Stimulated activated CD4-positive, alpha-beta T cell treated with anti-CD3 and anti-CD28 coated beads, TNF-alpha, amount 100 ng/mL, for 4 hours (primary cell): ENCODE measurements around the gene SLC25A47.
A peak's percentile ranks its signal among the peaks of the same experiment; 100 is the strongest.

Experiments
- DNase-seq, 3 experiments: peaks; one replicate each; pipeline ENCODE4 v3.0.0-alpha.2; 2020; ENCODE audit warnings: low read depth in 3 of 3

SLC25A47 gene

DNA sequence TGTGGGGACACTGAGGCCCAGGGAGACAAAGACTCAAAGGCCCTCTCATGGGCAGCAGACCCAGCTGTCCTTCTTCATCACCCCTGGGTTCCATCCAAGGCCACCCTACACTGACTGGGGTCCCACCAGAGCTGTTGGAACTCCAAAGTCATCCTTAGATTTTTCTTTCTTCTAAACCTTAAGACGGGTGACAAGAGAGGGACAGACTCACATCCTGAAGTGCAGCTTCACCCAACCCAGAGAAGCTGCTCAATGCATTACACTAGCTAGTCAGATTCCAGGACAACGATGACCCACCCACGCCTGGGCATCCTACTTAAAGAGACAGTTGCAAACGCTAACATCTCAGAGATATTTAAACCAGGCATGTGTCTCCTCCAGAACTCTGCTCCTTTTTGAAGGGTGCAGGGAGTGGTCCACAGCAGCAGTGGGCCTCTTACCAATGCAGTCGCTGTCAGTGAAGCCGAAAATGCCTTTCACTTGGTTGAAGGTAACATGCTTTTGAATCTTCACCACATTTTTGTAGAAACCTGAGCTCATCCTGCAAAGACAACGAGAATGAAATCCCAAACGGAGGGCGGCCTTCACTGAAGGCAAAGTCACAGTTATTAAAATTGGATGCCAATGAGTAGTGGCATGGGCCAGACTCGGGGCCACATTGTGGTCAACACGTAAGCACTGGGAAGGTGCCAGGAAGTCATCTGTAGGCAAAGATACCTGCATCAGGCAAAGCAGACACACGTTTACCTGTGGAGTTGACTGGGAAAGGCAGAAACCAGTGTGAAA is 23.4 kb downstream of the SLC25A47 start:
- no peak for DNase-seq

- DNase-seq: no peak
These were observed 25.2 kb downstream of the SLC25A47 start for GRCh38 chr14:100348253-100348729.

- DNase-seq: no peak
These were observed 25.9 kb downstream of the SLC25A47 start for GRCh38 chr14:100348784-100349685.

GRCh38 chr14:100350276-100350926 is 27.3 kb downstream of the SLC25A47 start:
- no peak for DNase-seq

DNA sequence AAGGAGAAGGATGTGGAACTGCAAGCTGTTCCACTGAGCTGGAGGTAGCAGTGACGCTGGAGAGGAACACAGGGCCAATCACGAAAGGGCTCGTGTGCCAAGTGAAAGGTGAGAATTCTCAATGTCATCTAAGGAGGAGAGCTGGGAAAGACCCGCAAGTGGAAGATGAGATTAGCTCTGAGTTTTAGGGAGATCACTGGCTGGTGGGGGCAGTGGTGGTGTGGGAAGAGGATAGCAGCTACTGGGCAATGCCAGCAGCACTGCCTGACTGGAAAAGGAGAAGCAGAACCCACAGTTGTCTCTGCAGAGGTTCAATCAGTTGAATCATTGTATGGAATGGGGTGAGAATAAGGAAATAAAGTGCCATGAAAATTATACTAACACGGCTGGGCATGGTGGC is 27.8 kb downstream of the SLC25A47 start:
- DNase-seq: no peak

- no peak for DNase-seq
These were observed 35.3 kb downstream of the SLC25A47 start for GRCh38 chr14:100358396-100358795.

DNA sequence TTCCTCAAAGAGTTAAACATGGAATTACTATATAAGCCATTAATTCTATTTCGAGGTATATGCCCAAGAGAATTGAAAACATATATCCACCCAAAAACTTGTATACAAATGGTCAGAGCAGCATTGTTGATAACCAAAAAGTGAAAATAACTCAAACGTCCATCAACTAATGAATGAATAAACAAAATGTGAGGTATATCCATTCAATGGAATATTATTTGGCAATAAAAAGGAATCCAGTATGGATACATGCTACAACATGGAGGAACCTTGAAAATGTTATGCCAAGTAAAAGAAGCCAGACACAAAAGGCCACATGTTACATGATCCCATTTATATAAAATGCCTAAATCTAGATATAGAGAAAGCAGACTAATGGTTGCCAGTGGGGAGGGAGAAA is 36.0 kb downstream of the SLC25A47 start:
- no peak for DNase-seq

GRCh38 chr14:100359881-100360280 is 36.7 kb downstream of the SLC25A47 start:
- DNase-seq: no peak

- no peak for DNase-seq
These were observed 38.5 kb downstream of the SLC25A47 start for GRCh38 chr14:100361626-100362025.

DNA sequence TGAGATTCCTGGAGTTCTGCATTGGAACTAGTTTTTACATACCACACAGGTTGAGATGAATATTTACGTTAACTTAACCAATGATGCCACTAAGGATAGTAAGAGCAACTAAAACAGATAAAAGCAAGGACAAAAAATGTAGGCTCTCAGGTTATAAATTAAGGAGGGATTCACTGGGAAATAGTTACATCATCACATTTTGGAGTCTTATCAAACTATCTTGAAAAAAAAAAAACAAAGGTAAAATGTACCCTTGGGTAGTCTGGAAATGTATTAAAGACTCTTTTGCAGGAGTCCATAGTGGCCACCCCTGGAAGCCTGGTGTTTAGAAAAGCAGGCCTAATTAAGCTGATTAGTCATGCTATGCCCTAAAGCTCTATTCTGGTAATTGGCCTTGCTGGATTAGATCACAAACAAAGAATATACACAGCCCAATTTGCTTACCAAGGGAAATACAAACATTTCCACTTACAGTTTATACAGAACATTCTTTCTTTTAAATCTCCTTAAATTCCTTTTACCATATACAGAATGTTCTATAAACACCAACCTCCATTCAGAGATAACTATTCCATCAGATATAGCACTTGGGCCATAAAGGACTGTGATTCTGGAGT is 39.3 kb downstream of the SLC25A47 start:
- DNase-seq: no peak

DNA sequence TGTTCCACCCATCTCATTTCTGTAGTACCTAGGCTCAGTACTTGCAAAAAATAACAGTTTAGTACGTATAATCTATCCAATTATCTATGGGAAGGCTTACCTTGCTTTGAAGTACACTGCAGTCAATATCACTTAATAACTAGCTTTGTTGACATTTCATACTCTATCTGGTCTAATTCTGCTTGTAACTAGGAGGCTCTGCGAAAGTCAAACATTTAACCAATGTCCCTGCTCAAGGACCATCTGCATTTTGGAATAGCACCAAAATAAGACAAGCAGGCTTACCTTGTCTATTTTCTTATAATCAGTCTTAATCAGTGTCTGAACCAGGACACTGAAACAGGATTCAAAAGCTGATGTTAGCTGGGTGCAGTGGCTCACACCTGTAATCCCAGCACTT is 39.9 kb downstream of the SLC25A47 start:
- no peak for DNase-seq

GRCh38 chr14:100364403-100364802 is 41.3 kb downstream of the SLC25A47 start:
- DNase-seq: no peak

DNA sequence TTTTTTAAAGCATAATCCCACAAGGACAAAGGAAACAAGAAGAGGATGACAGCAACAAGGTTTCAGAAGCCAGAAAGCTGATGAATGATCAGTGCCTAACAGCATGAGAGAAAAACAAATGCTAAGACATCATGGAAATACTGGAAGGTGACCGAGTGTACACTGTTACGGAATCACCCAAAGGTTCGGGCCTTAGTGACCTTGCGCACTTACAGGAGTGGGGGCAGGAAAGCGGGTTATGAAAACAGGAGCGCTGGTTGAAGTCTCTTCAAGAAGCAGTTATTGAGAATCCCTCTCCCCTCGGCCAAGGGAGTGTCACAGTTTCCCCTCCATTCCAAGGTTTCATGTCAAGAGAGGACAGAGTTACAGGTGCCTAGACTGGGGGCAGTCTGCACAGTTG is 42.6 kb downstream of the SLC25A47 start:
- DNase-seq: no peak

GRCh38 chr14:100369019-100369418 is 45.9 kb downstream of the SLC25A47 start:
- DNase-seq: no peak

- no peak for DNase-seq
These were observed 46.9 kb downstream of the SLC25A47 start for GRCh38 chr14:100370003-100370402.

DNA sequence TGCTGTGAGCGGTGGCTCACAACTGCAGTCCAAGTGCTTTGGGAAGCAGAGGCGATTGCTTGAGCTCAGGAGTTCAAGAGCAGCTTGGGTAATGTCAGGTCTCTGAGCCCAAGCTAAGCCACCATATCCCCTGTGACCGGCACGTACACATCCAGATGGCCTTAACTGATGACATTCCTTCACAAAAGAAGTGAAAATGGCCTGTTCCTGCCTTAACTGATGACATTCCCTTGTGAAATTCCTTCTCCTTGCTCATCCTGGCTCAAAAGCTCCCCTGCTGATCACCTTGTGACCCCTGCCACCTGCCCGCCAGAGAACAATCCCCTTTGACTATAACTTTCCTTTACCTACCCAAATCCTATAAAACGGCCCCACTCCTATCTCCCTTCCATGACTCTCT is 48.6 kb downstream of the SLC25A47 start:
- no peak for DNase-seq

GRCh38 chr14:100372357-100373048 is 49.4 kb downstream of the SLC25A47 start:
- DNase-seq: no peak

GRCh38 chr14:100374270-100374669 is 51.1 kb downstream of the SLC25A47 start:
- no peak for DNase-seq

DNA sequence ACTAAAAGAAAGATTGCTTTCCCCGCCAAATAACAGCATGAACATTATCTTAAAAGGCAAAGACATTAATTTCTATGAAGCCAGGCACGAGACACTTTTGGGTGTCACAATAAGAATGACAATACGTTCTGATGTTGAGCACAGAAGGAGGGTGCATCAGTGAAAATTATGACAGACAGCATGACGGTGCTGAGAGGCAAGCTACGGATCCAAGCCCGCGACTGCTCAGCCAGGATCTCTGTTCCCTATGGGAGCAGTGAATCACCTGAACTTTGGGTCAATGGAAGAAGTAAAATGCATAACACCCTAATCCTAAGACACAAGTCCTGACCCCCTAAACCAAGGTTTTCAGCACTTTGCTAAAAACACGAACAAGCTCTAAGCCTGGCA is 51.7 kb downstream of the SLC25A47 start:
- DNase-seq: no peak

- DNase-seq: peak; percentile 61 to 73 (median 68)
These were observed 52.3 kb downstream of the SLC25A47 start for GRCh38 chr14:100375266-100375962.
